Keratinocyte (primary cell): Measurements from ENCODE around the gene HLA-F. TPM values are rescaled to one million over a fixed set of nuclear protein-coding genes. Genes with fewer than 3 reads are reported as not detected.
A peak's percentile ranks its signal among the peaks of the same experiment; 100 is the strongest.

ENCODE experiments used
- DNase-seq: peaks from one replicate; pipeline ENCODE4 v3.0.0-alpha.2; 2011; ENCODE audit warnings: low read depth, missing footprints, low spot score
- FAIRE-seq: peaks from 2 replicates; lab custom pipeline; 2011; peaks lifted over from hg19 to GRCh38; lab: Jason Lieb, UNC
- H2AFZ ChIP-seq: 2 replicates; pipeline ENCODE4 v1.6.0; 2012; ENCODE audit warnings: low read length, control low read depth, inconsistent platforms; ENCODE audit not compliant: control insufficient read depth
- H3K27ac ChIP-seq: 2 replicates; pipeline ENCODE4 v1.5.1; 2011; ENCODE audit warnings: low read length; ENCODE audit not compliant: control insufficient read depth, insufficient read depth
- H3K27me3 ChIP-seq: 3 replicates; pipeline ENCODE4 v1.6.0; 2011; ENCODE audit warnings: low read length; ENCODE audit not compliant: control insufficient read depth, insufficient read depth; ENCODE audit errors: extremely low read depth
- H3K36me3 ChIP-seq, 2 experiments: 2 replicates in 1 of 2; 3 replicates in 1 of 2; pipeline ENCODE4 v1.5.1; 2011; ENCODE audit warnings: low read length in 2 of 2, mild to moderate bottlenecking in 1 of 2; ENCODE audit not compliant: control insufficient read depth in 2 of 2, insufficient read depth in 2 of 2; ENCODE audit errors: extremely low read depth in 1 of 2
- H3K4me1 ChIP-seq: 3 replicates; pipeline ENCODE4 v1.5.1; 2011; ENCODE audit warnings: low read length; ENCODE audit not compliant: control insufficient read depth, insufficient read depth; ENCODE audit errors: extremely low read depth
- H3K4me2 ChIP-seq: 3 replicates; pipeline ENCODE4 v1.6.0; 2011; ENCODE audit warnings: low read depth, low read length; ENCODE audit not compliant: control insufficient read depth, insufficient read depth; ENCODE audit errors: extremely low read depth
- H3K4me3 ChIP-seq, 3 experiments: fragments of 200-600 bp in 1 of 3; sonication (generic) in 1 of 3; 2 replicates in 2 of 3; 3 replicates in 1 of 3; pipeline ENCODE4 v1.5.1; 2011 to 2016; ENCODE audit warnings: low read length in 3 of 3, mild to moderate bottlenecking in 3 of 3, control low read depth in 2 of 3, inconsistent platforms in 1 of 3, low read depth in 1 of 3, mixed read lengths in 1 of 3, mixed run types in 1 of 3, moderate library complexity in 1 of 3; ENCODE audit not compliant: control insufficient read depth in 2 of 3, insufficient read depth in 2 of 3; ENCODE audit errors: extremely low read depth in 1 of 3
- H3K79me2 ChIP-seq: 2 replicates; pipeline ENCODE4 v1.6.0; 2012; ENCODE audit warnings: low read length; ENCODE audit not compliant: control insufficient read depth, insufficient read depth
- H3K9ac ChIP-seq: 3 replicates; pipeline ENCODE4 v1.6.0; 2011; ENCODE audit warnings: low read length; ENCODE audit not compliant: control insufficient read depth, insufficient read depth; ENCODE audit errors: extremely low read depth
- H3K9me1 ChIP-seq: 3 replicates; pipeline ENCODE4 v1.6.0; 2011; ENCODE audit warnings: low read length; ENCODE audit not compliant: control insufficient read depth, insufficient read depth; ENCODE audit errors: extremely low read depth
- H3K9me3 ChIP-seq: 2 replicates; pipeline ENCODE4 v1.5.1; 2012; ENCODE audit warnings: low read depth, low read length; ENCODE audit not compliant: control insufficient read depth
- H4K20me1 ChIP-seq: 3 replicates; pipeline ENCODE4 v1.6.0; 2011; ENCODE audit warnings: low read length; ENCODE audit not compliant: control insufficient read depth, insufficient read depth; ENCODE audit errors: extremely low read depth
- EZH2 ChIP-seq: IDR thresholded peaks from one replicate; pipeline ENCODE4 v1.6.1; 2012; ENCODE audit warnings: inconsistent platforms, mild to moderate bottlenecking, low read length, moderate library complexity
- dilution Hi-C: fragments of 300-500 bp; cut with MboI; formaldehyde crosslinking; loops from one replicate; pipeline ENCODE4 v1.7.0; 2020; ENCODE audit warnings: low sequenced_read_pairs; ENCODE audit not compliant: extremely low pct_ligation_motif_present
- polyA plus RNA-seq, 5 experiments: library from polyadenylated mRNA; depleted of rRNA in 3 of 5; stranded (reverse) in 3 of 5; stranded (forward) in 1 of 5; unstranded in 1 of 5; fragments of >200 nt; gene quantifications; 1 replicate in 1 of 5; 2 replicates in 3 of 5; 3 replicates in 1 of 5; pipeline versions ENCODE4 v1.2.1 to v1.2.3, GENCODE V29; 2011 to 2012; ENCODE audit warnings: missing spikeins in 2 of 5, low read depth in 1 of 5, low replicate concordance in 1 of 5
- TF ChIP-seq, protein P1 (sequence below), 3 experiments: IDR thresholded peaks in 1 of 3; conservative IDR thresholded peaks in 1 of 3; optimal IDR thresholded peaks in 1 of 3; 2 replicates in 2 of 3; 3 replicates in 1 of 3; pipeline versions ENCODE3 to v1.5.1; 2011; ENCODE audit warnings: low read length in 3 of 3, mild to moderate bottlenecking in 3 of 3, moderate library complexity in 2 of 3, control low read depth in 1 of 3, inconsistent platforms in 1 of 3; ENCODE audit not compliant: insufficient read depth in 2 of 3; ENCODE audit errors: extremely low read depth in 1 of 3

The HLA-F gene
- polyA plus RNA-seq, 1 donor (not counting 4 experiments of a cell fraction or from before 2014, with no cell fraction given): 36.2 TPM

GRCh38 chr6:29702519-29703103 is 20.6 kb upstream of the HLA-F start:
- no peaks in the 10 kb centered on the region for H3K79me2 ChIP-seq
- H3K36me3 ChIP-seq: no peaks in the 10 kb centered on the region
- H3K4me2 ChIP-seq: no peak overlapping the region
- no peak for TF ChIP-seq EZH2
- TF ChIP-seq, protein P1, sequence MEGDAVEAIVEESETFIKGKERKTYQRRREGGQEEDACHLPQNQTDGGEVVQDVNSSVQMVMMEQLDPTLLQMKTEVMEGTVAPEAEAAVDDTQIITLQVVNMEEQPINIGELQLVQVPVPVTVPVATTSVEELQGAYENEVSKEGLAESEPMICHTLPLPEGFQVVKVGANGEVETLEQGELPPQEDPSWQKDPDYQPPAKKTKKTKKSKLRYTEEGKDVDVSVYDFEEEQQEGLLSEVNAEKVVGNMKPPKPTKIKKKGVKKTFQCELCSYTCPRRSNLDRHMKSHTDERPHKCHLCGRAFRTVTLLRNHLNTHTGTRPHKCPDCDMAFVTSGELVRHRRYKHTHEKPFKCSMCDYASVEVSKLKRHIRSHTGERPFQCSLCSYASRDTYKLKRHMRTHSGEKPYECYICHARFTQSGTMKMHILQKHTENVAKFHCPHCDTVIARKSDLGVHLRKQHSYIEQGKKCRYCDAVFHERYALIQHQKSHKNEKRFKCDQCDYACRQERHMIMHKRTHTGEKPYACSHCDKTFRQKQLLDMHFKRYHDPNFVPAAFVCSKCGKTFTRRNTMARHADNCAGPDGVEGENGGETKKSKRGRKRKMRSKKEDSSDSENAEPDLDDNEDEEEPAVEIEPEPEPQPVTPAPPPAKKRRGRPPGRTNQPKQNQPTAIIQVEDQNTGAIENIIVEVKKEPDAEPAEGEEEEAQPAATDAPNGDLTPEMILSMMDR (optimal IDR thresholded peaks at IDR 0.05 in 1 of 3, IDR thresholded peaks at IDR 0.05 in 1 of 3, conservative IDR thresholded peaks at IDR 0.05 in 1 of 3; ENCODE audit: extremely low read depth in 1 of 3, insufficient read depth in 2 of 3, low read length in 3 of 3): peak; percentile 58 to 90 (median 72)
- no peak overlapping the region for H2AFZ ChIP-seq
- no peaks in the 10 kb centered on the region for H3K9me3 ChIP-seq
- FAIRE-seq (no peak), DNase-seq (no peak)
- dilution Hi-C loops: no loop called here
- no peak overlapping the region for H3K4me3 ChIP-seq
- no peaks in the 10 kb centered on the region for H4K20me1 ChIP-seq
- H3K4me1 ChIP-seq: no peaks in the 10 kb centered on the region
- no peak overlapping the region for H3K27ac ChIP-seq
- no peaks in the 10 kb centered on the region for H3K9me1 ChIP-seq
- no peak overlapping the region for H3K9ac ChIP-seq
- no peaks in the 10 kb centered on the region for H3K27me3 ChIP-seq

- H4K20me1 ChIP-seq: no peaks in the 10 kb centered on the region
- no peaks in the 10 kb centered on the region for H3K9me1 ChIP-seq
- H3K9ac ChIP-seq: no peak overlapping the region
- no peak overlapping the region for H2AFZ ChIP-seq
- H3K27me3 ChIP-seq: peaks cover 21% of the 10 kb centered on the region
- H3K9me3 ChIP-seq: no peaks in the 10 kb centered on the region
- no peak for TF ChIP-seq EZH2
- TF ChIP-seq, protein P1 (optimal IDR thresholded peaks at IDR 0.05 in 1 of 3, IDR thresholded peaks at IDR 0.05 in 1 of 3, conservative IDR thresholded peaks at IDR 0.05 in 1 of 3; ENCODE audit: extremely low read depth in 1 of 3, insufficient read depth in 2 of 3, low read length in 3 of 3): peak; percentile 49 to 73 (median 66)
- no peaks in the 10 kb centered on the region for H3K4me1 ChIP-seq
- no peak overlapping the region for H3K4me3 ChIP-seq
- dilution Hi-C loops: no loop called here
- peak; percentile 66 for FAIRE-seq
- no peaks in the 10 kb centered on the region for H3K79me2 ChIP-seq
- DNase-seq: no peak
- no peak overlapping the region for H3K4me2 ChIP-seq
- no peak overlapping the region for H3K27ac ChIP-seq
- H3K36me3 ChIP-seq: no peaks in the 10 kb centered on the region
Observed at GRCh38 chr6:29705389-29706231, 17.6 kb upstream of the HLA-F start.
